GM12875 (cell line): Measurements from ENCODE around the gene SPEM1.
A peak's percentile ranks its signal among the peaks of the same experiment; 100 is the strongest.

Experiments used
- H3K4me3 ChIP-seq: one replicate; pipeline ENCODE4 v1.5.1; 2011; ENCODE audit warnings: low read depth, low read length, control low read depth
- CTCF ChIP-seq: IDR thresholded peaks from 2 replicates; pipeline ENCODE4 v1.5.1; 2011; ENCODE audit warnings: low read depth, mild to moderate bottlenecking, control low read depth, inconsistent platforms, low read length, moderate library complexity, borderline replicate concordance; ENCODE audit not compliant: insufficient read depth

The SPEM1 gene

GRCh38 chr17:7437369-7437863, 17.3 kb downstream of the SPEM1 start:
- no peak for TF ChIP-seq CTCF
- no peak overlapping the region for H3K4me3 ChIP-seq

DNA sequence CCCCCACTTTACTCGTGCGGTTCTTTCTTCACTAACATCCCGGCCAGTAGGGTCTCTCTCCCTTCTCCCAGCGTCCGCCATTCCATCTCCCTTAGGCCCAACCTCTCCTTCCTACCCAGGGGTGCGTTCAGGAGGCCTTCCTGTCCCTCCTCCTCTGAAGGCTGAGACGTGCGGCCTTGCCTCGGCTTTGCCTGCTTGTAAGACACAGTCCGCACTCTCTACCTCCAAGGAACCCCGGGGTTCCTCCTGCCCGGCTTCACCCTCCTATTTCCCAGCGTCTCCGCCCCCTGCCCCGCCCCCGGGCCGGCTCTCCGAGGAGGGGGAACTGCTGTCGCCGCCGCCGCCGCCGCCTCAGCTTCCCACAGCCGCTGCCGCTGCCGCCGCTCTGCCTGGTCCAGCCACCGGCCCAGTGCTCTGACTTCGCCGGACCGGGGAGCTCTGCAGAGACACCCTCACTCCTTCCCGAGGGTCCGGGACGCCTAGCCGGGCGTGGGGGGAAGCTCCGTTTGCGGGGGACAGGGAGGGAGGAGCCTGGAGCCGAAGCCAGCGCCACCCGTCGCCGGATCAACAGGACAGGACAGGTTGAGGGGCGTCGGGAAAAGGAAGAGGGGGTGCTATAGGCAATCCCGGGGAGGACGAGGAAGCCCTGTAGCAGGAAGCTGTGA, 18.0 kb downstream of the SPEM1 start:
- H3K4me3 ChIP-seq: peak overlapping the region; percentile 21
- no peak for TF ChIP-seq CTCF

- no peak for TF ChIP-seq CTCF
- H3K4me3 ChIP-seq: no peak overlapping the region
These were observed 18.7 kb downstream of the SPEM1 start for GRCh38 chr17:7438656-7439460.

DNA sequence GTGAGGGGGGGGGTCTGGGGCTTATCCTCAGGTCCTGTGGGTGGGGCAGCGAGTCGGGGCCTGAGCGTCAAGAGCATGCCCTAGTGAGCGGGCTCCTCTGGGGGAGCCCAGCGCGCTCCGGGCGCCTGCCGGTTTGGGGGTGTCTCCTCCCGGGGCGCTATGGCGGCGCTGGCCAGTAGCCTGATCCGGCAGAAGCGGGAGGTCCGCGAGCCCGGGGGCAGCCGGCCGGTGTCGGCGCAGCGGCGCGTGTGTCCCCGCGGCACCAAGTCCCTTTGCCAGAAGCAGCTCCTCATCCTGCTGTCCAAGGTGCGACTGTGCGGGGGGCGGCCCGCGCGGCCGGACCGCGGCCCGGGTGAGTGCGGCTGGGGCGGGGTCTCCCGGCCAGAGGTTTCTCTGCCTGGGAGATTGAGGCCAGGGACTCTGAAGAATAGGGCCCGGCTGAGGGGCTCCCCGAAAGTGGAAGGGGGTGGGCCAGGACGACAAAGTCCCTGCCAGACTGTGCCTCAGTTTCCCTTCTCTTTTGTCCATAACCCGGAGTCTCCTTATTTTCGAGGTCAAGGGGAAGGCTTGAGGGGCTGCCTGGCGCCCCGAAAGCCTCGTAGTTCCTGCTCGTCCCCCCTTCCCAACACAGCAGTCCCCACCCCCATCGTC, 19.5 kb downstream of the SPEM1 start, which contains the start of gene FGF11:
Gene FGF11 (plus strand): TSS at position 51 of the 651 bp plus-strand sequence. CDS start 109 bp downstream, at position 160.
- TF ChIP-seq CTCF: no peak
- H3K4me3 ChIP-seq: peak within 1 kb of the TSS; percentile 45

DNA sequence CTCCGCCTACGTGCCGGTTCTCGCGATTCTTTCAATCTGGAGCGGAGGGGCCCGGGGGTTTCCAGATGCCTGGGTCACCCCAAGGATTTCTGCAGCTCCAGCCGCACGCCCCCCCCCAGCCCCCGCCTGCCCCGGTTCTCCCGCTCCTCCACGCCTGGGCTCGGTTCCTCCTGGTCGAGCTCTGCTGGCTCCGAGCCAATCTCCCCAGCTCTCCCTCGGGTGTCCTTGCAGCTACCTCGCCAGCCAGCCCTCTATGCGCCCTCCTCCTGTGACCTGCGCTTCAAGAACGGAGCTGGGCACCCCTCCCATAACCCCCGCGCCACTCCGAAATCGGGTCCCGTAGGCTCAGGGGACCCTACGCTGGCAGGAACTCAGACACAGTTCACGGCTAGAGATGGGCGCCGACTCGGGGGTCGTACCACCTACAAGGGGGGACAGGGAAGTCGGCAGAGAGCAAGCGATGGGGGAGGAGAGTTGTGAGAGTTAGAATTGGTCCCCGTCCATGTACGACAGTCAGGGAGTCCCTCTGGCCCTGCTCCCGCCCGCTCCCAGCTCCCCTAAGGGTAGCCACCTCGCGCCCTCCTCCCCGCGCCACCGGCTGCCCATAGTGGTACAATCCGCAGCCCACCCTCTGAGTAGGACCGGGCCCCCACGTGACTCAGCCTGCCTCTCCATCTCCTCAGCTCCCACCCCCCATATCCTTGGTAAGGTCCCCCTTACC, 20.1 kb downstream of the SPEM1 start:
- no peak for TF ChIP-seq CTCF
- peak overlapping the region; percentile 45 for H3K4me3 ChIP-seq

- TF ChIP-seq CTCF: no peak
- peak overlapping the region; percentile 45 for H3K4me3 ChIP-seq
These were observed 20.7 kb downstream of the SPEM1 start for GRCh38 chr17:7440834-7441195.
